ENCODE data around the gene EML2.

Gene EML2

GRCh38 chr19:45597425-45598111, 41.6 kb downstream of the EML2 start:
- H3K9ac ChIP-seq (ENCODE audit: low read depth, low read length), result no peak overlapping the region

GRCh38 chr19:45595814-45596213, 43.4 kb downstream of the EML2 start:
- no peak overlapping the region for H3K27ac ChIP-seq (ENCODE audit: low read depth, low read length)
- H3K9me3 ChIP-seq (ENCODE audit: control insufficient read depth, insufficient read depth, low read length), result no peaks in the 10 kb centered on the region
- H3K4me1 ChIP-seq (ENCODE audit: control insufficient read depth, insufficient read depth, low read length), result peaks cover 24% of the 10 kb centered on the region
- H3K27me3 ChIP-seq (ENCODE audit: control insufficient read depth, insufficient read depth, low read length), result peaks cover 52% of the 10 kb centered on the region
- H3K4me3 ChIP-seq (ENCODE audit: low read depth, low read length), result no peak overlapping the region
- no peaks in the 10 kb centered on the region for H3K36me3 ChIP-seq (ENCODE audit: control insufficient read depth, insufficient read depth, low read length)
- H3K9ac ChIP-seq (ENCODE audit: low read depth, low read length), result no peak overlapping the region

More at GRCh38 chr19:45597425-45598111, 41.6 kb downstream of the EML2 start:
- Histone ChIP-seq H3K27ac (ENCODE audit: low read depth, low read length) (peak overlapping the region; percentile 55), H3K9me3 (ENCODE audit: control insufficient read depth, insufficient read depth, low read length) (no peaks in the 10 kb centered on the region), H3K27me3 (ENCODE audit: control insufficient read depth, insufficient read depth, low read length) (peaks cover 53% of the 10 kb centered on the region), H3K4me3 (ENCODE audit: low read depth, low read length) (peak overlapping the region; percentile 46), H3K36me3 (ENCODE audit: control insufficient read depth, insufficient read depth, low read length) (no peaks in the 10 kb centered on the region), H3K4me1 (ENCODE audit: control insufficient read depth, insufficient read depth, low read length) (peaks cover 24% of the 10 kb centered on the region)

GRCh38 chr19:45593520-45593919, 45.7 kb downstream of the EML2 start:
- Histone ChIP-seq H3K36me3 (ENCODE audit: control insufficient read depth, insufficient read depth, low read length) (no peaks in the 10 kb centered on the region), H3K27ac (ENCODE audit: low read depth, low read length) (no peak overlapping the region), H3K9me3 (ENCODE audit: control insufficient read depth, insufficient read depth, low read length) (no peaks in the 10 kb centered on the region), H3K9ac (ENCODE audit: low read depth, low read length) (no peak overlapping the region), H3K4me1 (ENCODE audit: control insufficient read depth, insufficient read depth, low read length) (peaks cover 11% of the 10 kb centered on the region), H3K27me3 (ENCODE audit: control insufficient read depth, insufficient read depth, low read length) (peaks cover 29% of the 10 kb centered on the region), H3K4me3 (ENCODE audit: low read depth, low read length) (no peak overlapping the region)

- Histone ChIP-seq H3K27me3 (ENCODE audit: control insufficient read depth, insufficient read depth, low read length) (peaks cover 20% of the 10 kb centered on the region), H3K9ac (ENCODE audit: low read depth, low read length) (no peak overlapping the region), H3K4me3 (ENCODE audit: low read depth, low read length) (no peak overlapping the region), H3K27ac (ENCODE audit: low read depth, low read length) (no peak overlapping the region), H3K4me1 (ENCODE audit: control insufficient read depth, insufficient read depth, low read length) (peaks cover 2% of the 10 kb centered on the region), H3K36me3 (ENCODE audit: control insufficient read depth, insufficient read depth, low read length) (no peaks in the 10 kb centered on the region), H3K9me3 (ENCODE audit: control insufficient read depth, insufficient read depth, low read length) (no peaks in the 10 kb centered on the region)
Measured at GRCh38 chr19:45592366-45592765, 46.8 kb downstream of the EML2 start.

- no peak overlapping the region for H3K27ac ChIP-seq (ENCODE audit: low read depth, low read length)
- no peak overlapping the region for H3K4me3 ChIP-seq (ENCODE audit: low read depth, low read length)
- no peaks in the 10 kb centered on the region for H3K36me3 ChIP-seq (ENCODE audit: control insufficient read depth, insufficient read depth, low read length)
- H3K9me3 ChIP-seq (ENCODE audit: control insufficient read depth, insufficient read depth, low read length), result no peaks in the 10 kb centered on the region
- no peak overlapping the region for H3K9ac ChIP-seq (ENCODE audit: low read depth, low read length)
- H3K4me1 ChIP-seq (ENCODE audit: control insufficient read depth, insufficient read depth, low read length), result no peaks in the 10 kb centered on the region
- H3K27me3 ChIP-seq (ENCODE audit: control insufficient read depth, insufficient read depth, low read length), result peaks cover 20% of the 10 kb centered on the region
Measured at GRCh38 chr19:45591638-45592005, 47.6 kb downstream of the EML2 start.

- H3K36me3 ChIP-seq (ENCODE audit: control insufficient read depth, insufficient read depth, low read length), result no peaks in the 10 kb centered on the region
- H3K9me3 ChIP-seq (ENCODE audit: control insufficient read depth, insufficient read depth, low read length), result no peaks in the 10 kb centered on the region
- H3K27me3 ChIP-seq (ENCODE audit: control insufficient read depth, insufficient read depth, low read length), result peaks cover 20% of the 10 kb centered on the region
- H3K4me1 ChIP-seq (ENCODE audit: control insufficient read depth, insufficient read depth, low read length), result no peaks in the 10 kb centered on the region
- no peak overlapping the region for H3K4me3 ChIP-seq (ENCODE audit: low read depth, low read length)
- no peak overlapping the region for H3K27ac ChIP-seq (ENCODE audit: low read depth, low read length)
- H3K9ac ChIP-seq (ENCODE audit: low read depth, low read length), result no peak overlapping the region
Measured at GRCh38 chr19:45591004-45591637, 48.1 kb downstream of the EML2 start.

GRCh38 chr19:45590300-45591003, 48.7 kb downstream of the EML2 start:
- Histone ChIP-seq H3K4me1 (ENCODE audit: control insufficient read depth, insufficient read depth, low read length) (no peaks in the 10 kb centered on the region), H3K9ac (ENCODE audit: low read depth, low read length) (no peak overlapping the region), H3K27ac (ENCODE audit: low read depth, low read length) (no peak overlapping the region), H3K9me3 (ENCODE audit: control insufficient read depth, insufficient read depth, low read length) (no peaks in the 10 kb centered on the region), H3K27me3 (ENCODE audit: control insufficient read depth, insufficient read depth, low read length) (peaks cover 20% of the 10 kb centered on the region), H3K4me3 (ENCODE audit: low read depth, low read length) (no peak overlapping the region), H3K36me3 (ENCODE audit: control insufficient read depth, insufficient read depth, low read length) (no peaks in the 10 kb centered on the region)

GRCh38 chr19:45589768-45590167, 49.4 kb downstream of the EML2 start:
- no peak overlapping the region for H3K9ac ChIP-seq (ENCODE audit: low read depth, low read length)
- peaks cover 20% of the 10 kb centered on the region for H3K27me3 ChIP-seq (ENCODE audit: control insufficient read depth, insufficient read depth, low read length)
- H3K27ac ChIP-seq (ENCODE audit: low read depth, low read length), result no peak overlapping the region
- no peaks in the 10 kb centered on the region for H3K9me3 ChIP-seq (ENCODE audit: control insufficient read depth, insufficient read depth, low read length)
- H3K4me3 ChIP-seq (ENCODE audit: low read depth, low read length), result no peak overlapping the region
- no peaks in the 10 kb centered on the region for H3K4me1 ChIP-seq (ENCODE audit: control insufficient read depth, insufficient read depth, low read length)
- no peaks in the 10 kb centered on the region for H3K36me3 ChIP-seq (ENCODE audit: control insufficient read depth, insufficient read depth, low read length)

GRCh38 chr19:45587873-45588272, 51.3 kb downstream of the EML2 start:
- Histone ChIP-seq H3K36me3 (ENCODE audit: control insufficient read depth, insufficient read depth, low read length) (no peaks in the 10 kb centered on the region), H3K9me3 (ENCODE audit: control insufficient read depth, insufficient read depth, low read length) (no peaks in the 10 kb centered on the region), H3K27ac (ENCODE audit: low read depth, low read length) (no peak overlapping the region), H3K4me1 (ENCODE audit: control insufficient read depth, insufficient read depth, low read length) (no peaks in the 10 kb centered on the region), H3K27me3 (ENCODE audit: control insufficient read depth, insufficient read depth, low read length) (peaks cover 19% of the 10 kb centered on the region), H3K4me3 (ENCODE audit: low read depth, low read length) (no peak overlapping the region), H3K9ac (ENCODE audit: low read depth, low read length) (no peak overlapping the region)

GRCh38 chr19:45585158-45585577, 54.0 kb downstream of the EML2 start:
- H3K9me3 ChIP-seq (ENCODE audit: control insufficient read depth, insufficient read depth, low read length), result no peaks in the 10 kb centered on the region
- no peaks in the 10 kb centered on the region for H3K4me1 ChIP-seq (ENCODE audit: control insufficient read depth, insufficient read depth, low read length)
- H3K27ac ChIP-seq (ENCODE audit: low read depth, low read length), result peak overlapping the region; percentile 98
- H3K36me3 ChIP-seq (ENCODE audit: control insufficient read depth, insufficient read depth, low read length), result no peaks in the 10 kb centered on the region
- peak overlapping the region; percentile 92 for H3K4me3 ChIP-seq (ENCODE audit: low read depth, low read length)
- no peaks in the 10 kb centered on the region for H3K27me3 ChIP-seq (ENCODE audit: control insufficient read depth, insufficient read depth, low read length)
- no peak overlapping the region for H3K9ac ChIP-seq (ENCODE audit: low read depth, low read length)

Data from HUES48 (cell line).